Esophagus muscularis mucosa (tissue), 4 donors: ENCODE results near the gene GRM2. TPM values are rescaled to one million over a fixed set of nuclear protein-coding genes. Genes with fewer than 3 reads are reported as not detected.

ENCODE experiments used
- DNase-seq: peaks from one replicate; pipeline ENCODE4 v3.0.0-alpha.2; 2017; ENCODE audit errors: extremely low spot score
- H3K27ac ChIP-seq, 4 donors: fragments of 200-600 bp; sonication (generic); replicated peaks in 1 of 4; 1 replicate in 3 of 4; 2 replicates in 1 of 4; pipeline ENCODE4 v1.5.1; 2016 to 2019; ENCODE audit warnings: mild to moderate bottlenecking in 1 of 4
- H3K27me3 ChIP-seq, 4 donors: fragments of 200-600 bp; sonication (generic); one replicate each; pipeline versions ENCODE4 v1.5.1 to v1.6.0; 2016 to 2019
- H3K36me3 ChIP-seq, 4 donors: fragments of 200-600 bp; sonication (generic); one replicate each; pipeline ENCODE4 v1.5.1; 2016 to 2019
- H3K4me1 ChIP-seq, 4 donors: fragments of 200-600 bp; sonication (generic); one replicate each; pipeline ENCODE4 v1.5.1; 2016 to 2019
- H3K4me3 ChIP-seq, 4 donors: fragments of 200-600 bp; sonication (generic); 1 replicate in 2 of 4; 2 replicates in 2 of 4; pipeline ENCODE4 v1.5.1; 2016 to 2019; ENCODE audit warnings: mild to moderate bottlenecking in 4 of 4, moderate library complexity in 1 of 4
- H3K9me3 ChIP-seq, 4 donors: fragments of 200-600 bp; sonication (generic); 1 replicate in 3 of 4; 2 replicates in 1 of 4; pipeline ENCODE4 v1.5.1; 2016 to 2019
- EP300 ChIP-seq: sonication (generic); formaldehyde crosslinking; IDR thresholded peaks from one replicate; pipeline ENCODE4 v1.6.1; 2017; ENCODE audit warnings: antibody characterized with exemption
- POLR2A ChIP-seq: fragments of 450-650 bp; IDR thresholded peaks from one replicate; pipeline ENCODE4 v1.6.1; 2017; ENCODE audit warnings: antibody characterized with exemption, moderate library complexity, mild to moderate bottlenecking, low read depth
- POLR2AphosphoS5 ChIP-seq, 2 donors: sonication (generic); formaldehyde crosslinking; IDR thresholded peaks; one replicate each; pipeline ENCODE4 v1.6.1; 2017; ENCODE audit warnings: antibody characterized with exemption in 2 of 2
- WGBS: methylation state at CpG from one replicate; pipeline ENCODE4 v1.1.5; 2018; 5-methylcytosine and 5-hydroxymethylcytosine counted together
- intact Hi-C: fragments of 100-400 bp; cut with DNase I; formaldehyde crosslinking; loops from one replicate; pipeline ENCODE4 v1.15.1; 2023
- total RNA-seq, 4 donors: library from RNA; depleted of rRNA; stranded (reverse); fragments of >200 nt; gene quantifications; one replicate each; pipeline versions ENCODE4 v1.1.0 to v1.2.1, GENCODE V29; 2016
- TF ChIP-seq, protein P1 (sequence below), 3 experiments: fragments of 200-600 bp in 2 of 3; fragments of 450-650 bp in 1 of 3; sonication (generic) in 2 of 3; IDR thresholded peaks; one replicate each; pipeline ENCODE4 v1.5.1; 2017 to 2019; ENCODE audit warnings: antibody characterized with exemption in 3 of 3, mild to moderate bottlenecking in 2 of 3, moderate library complexity in 1 of 3

The GRM2 gene
- total RNA-seq, 4 donors from 2014 or later: 0.11 to 0.83 (median 0.52) TPM; not detected in 1

DNA sequence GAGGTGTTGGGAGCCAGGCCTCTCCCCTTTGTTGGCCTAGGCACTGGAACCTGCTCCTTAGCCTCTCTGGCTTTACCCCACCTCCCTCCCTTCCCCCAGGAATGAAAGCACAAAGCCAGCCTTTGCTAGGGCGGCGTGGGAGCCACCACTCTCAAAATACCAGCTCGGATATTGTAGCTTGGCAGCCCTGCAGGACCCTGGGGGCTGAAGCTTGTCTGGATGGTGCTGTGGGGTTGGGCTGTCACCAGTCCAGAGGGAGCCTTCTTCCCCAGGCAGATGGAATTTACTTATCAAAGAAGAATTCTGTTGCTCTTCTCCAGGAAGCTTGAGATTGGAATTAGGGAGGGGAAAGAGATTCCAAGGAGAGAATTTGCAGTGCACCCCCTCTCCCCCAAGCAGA lies 14.9 kb upstream of the GRM2 start:
- no peaks in the 10 kb centered on the region for H3K27me3 ChIP-seq
- H3K36me3 ChIP-seq: peaks cover 10 to 97% (median 64%) of the 10 kb centered on the region in 4 donors

DNA sequence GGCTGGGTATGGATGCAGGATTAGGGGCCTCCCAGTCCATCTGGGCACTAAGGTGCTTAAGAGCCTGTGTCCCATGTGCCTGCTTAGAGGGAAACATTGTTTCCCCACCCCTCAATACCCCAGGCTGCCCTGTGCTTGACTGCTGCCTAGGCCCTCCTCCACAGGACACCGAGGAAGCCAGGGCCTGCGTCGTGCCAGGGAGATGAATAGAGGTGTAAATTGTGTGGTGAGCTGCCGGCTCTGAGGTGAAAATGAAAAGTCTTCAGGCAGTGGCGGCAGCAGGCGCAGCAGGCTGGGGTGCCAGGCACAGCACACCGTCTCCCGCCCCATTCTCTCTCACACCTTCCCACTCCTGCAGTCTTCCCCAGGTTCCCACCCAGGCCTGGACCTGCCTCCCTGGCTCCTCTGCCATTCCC lies 13.9 kb upstream of the GRM2 start:
- no peak overlapping the region for H3K27ac ChIP-seq
- no peak overlapping the region for H3K4me3 ChIP-seq
- TF ChIP-seq POLR2A: no peak
- no peaks in the 10 kb centered on the region for H3K27me3 ChIP-seq
- H3K9me3 ChIP-seq: no peaks in the 10 kb centered on the region
- H3K4me1 ChIP-seq: peaks cover under 1 to 20% (median 7%) of the 10 kb centered on the region in 4 donors
- DNase-seq: no peak
- 74% methylated on average over 8 of the region's 8 CpGs for WGBS
- intact Hi-C loops: no loop called here
- H3K36me3 ChIP-seq: peaks cover 10 to 97% (median 70%) of the 10 kb centered on the region in 4 donors

More for the DNA sequence above, 14.9 kb upstream of the GRM2 start:
- H3K9me3 ChIP-seq: no peaks in the 10 kb centered on the region
- DNase-seq: no peak
- intact Hi-C loops: no loop called here
- H3K4me1 ChIP-seq: peaks cover 11 to 31% (median 16%) of the 10 kb centered on the region in 4 donors
- H3K27ac ChIP-seq: no peak overlapping the region
- WGBS: 64% methylated on average over 3 of the region's 3 CpGs
- TF ChIP-seq, protein P1, sequence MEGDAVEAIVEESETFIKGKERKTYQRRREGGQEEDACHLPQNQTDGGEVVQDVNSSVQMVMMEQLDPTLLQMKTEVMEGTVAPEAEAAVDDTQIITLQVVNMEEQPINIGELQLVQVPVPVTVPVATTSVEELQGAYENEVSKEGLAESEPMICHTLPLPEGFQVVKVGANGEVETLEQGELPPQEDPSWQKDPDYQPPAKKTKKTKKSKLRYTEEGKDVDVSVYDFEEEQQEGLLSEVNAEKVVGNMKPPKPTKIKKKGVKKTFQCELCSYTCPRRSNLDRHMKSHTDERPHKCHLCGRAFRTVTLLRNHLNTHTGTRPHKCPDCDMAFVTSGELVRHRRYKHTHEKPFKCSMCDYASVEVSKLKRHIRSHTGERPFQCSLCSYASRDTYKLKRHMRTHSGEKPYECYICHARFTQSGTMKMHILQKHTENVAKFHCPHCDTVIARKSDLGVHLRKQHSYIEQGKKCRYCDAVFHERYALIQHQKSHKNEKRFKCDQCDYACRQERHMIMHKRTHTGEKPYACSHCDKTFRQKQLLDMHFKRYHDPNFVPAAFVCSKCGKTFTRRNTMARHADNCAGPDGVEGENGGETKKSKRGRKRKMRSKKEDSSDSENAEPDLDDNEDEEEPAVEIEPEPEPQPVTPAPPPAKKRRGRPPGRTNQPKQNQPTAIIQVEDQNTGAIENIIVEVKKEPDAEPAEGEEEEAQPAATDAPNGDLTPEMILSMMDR (IDR thresholded peaks at IDR 0.05): no peak
- TF ChIP-seq POLR2A (no peak), EP300 (no peak), POLR2AphosphoS5 (IDR thresholded peaks at IDR 0.05) (no peak)
- no peak overlapping the region for H3K4me3 ChIP-seq

DNA sequence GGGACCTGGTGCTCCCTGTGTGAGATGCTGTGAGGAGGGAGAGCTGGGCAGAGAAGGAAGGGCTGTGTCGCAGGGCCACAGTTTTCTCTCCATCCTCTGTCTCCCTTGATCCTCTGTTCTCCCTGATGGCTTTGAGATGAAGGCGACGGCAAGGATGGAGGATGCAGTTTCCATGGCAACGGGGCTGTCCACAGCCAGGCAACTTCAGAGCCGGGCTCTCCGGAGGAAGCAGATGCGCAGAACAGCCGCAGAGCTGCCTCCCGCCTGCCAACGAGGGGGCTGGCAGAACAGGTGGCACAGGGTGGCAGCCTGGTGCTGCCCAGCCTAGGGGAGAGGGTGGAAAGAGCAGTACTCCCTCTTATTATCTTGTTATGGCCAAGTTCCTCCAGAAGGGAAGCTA lies 9.9 kb upstream of the GRM2 start:
- Histone ChIP-seq H3K27ac (no peak overlapping the region), H3K4me1 (no peaks in the 10 kb centered on the region), H3K36me3 (peaks cover 23 to 98% (median 88%) of the 10 kb centered on the region in 4 donors), H3K27me3 (no peaks in the 10 kb centered on the region), H3K9me3 (no peaks in the 10 kb centered on the region), H3K4me3 (no peak overlapping the region)
- no peak for DNase-seq
- TF ChIP-seq POLR2AphosphoS5 (IDR thresholded peaks at IDR 0.05) (no peak), EP300 (no peak), POLR2A (no peak)
- TF ChIP-seq, protein P1 (IDR thresholded peaks at IDR 0.05): no peak
- 100% methylated on average over 3 of the region's 10 CpGs for WGBS
- intact Hi-C loops: no loop called here

DNA sequence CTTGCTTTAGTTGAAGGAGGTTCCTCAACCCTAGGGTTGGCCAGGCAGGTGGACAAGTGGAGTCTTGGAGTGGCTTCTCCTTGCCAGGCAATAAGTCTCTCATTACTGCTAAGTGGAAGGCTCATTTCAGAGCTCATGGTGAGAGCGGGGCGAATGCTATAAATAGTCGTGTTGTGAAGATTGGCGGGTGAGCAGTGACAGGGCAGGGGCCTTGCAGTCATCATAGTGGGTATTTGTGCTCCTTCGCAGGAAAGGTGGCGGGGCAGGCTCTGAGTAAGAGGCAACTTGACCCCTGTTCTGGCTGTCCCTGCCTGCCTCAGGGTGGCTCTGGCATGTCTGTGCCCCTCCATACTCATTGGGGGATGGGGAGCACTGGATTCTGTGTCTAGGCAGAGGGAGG lies 8.7 kb upstream of the GRM2 start:
- H3K27me3 ChIP-seq: no peaks in the 10 kb centered on the region
- DNase-seq: no peak
- no peak overlapping the region for H3K4me3 ChIP-seq
- H3K9me3 ChIP-seq: no peaks in the 10 kb centered on the region
- H3K36me3 ChIP-seq: peaks cover 24 to 98% (median 90%) of the 10 kb centered on the region in 4 donors
- intact Hi-C loops: no loop called here
- no peak overlapping the region for H3K27ac ChIP-seq
- no peaks in the 10 kb centered on the region for H3K4me1 ChIP-seq
- WGBS: 87% methylated on average over 6 of the region's 6 CpGs
- TF ChIP-seq EP300 (no peak), POLR2A (no peak), POLR2AphosphoS5 (IDR thresholded peaks at IDR 0.05) (no peak)
- TF ChIP-seq, protein P1 (IDR thresholded peaks at IDR 0.05): no peak

DNA sequence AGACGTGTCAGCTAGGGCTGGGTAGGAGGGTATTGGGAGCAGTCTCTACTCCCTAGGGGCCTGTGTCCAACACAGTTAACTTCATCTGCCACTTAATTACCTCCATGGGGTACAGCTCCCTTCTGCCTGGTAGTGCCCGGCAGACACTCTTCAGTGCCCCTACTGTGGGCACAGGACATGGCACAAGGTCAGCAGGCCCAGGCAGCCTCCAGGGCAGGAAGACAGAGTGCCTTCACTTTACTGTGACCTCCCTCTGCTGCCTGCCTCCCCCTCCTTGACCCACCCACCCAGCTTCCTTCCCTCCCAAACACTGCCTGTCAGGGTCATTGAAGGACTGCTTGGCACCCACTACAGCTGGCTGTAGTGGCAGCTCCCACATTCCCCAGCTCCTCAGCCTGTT lies 6.5 kb upstream of the GRM2 start:
- H3K9me3 ChIP-seq: no peaks in the 10 kb centered on the region
- WGBS: 94% methylated on average over 2 of the region's 2 CpGs
- no peaks in the 10 kb centered on the region for H3K27me3 ChIP-seq
- H3K36me3 ChIP-seq: peaks cover 26 to 99% (median 89%) of the 10 kb centered on the region in 4 donors
- TF ChIP-seq EP300 (no peak), POLR2A (no peak), POLR2AphosphoS5 (IDR thresholded peaks at IDR 0.05) (no peak)
- TF ChIP-seq, protein P1 (IDR thresholded peaks at IDR 0.05): no peak
- no peak overlapping the region for H3K4me3 ChIP-seq
- no peak overlapping the region for H3K27ac ChIP-seq
- H3K4me1 ChIP-seq: no peaks in the 10 kb centered on the region
- intact Hi-C loops: no loop called here
- DNase-seq: no peak
